Right lobe of liver (tissue), 6 donors: ENCODE data around the gene VPS54. TPM values are rescaled to one million over a fixed set of nuclear protein-coding genes. Genes with fewer than 3 reads are reported as not detected.
A peak's percentile ranks its signal among the peaks of the same experiment; 100 is the strongest.

Experiments
- ATAC-seq, 4 donors: fragments of 200-7000 bp; cut with Tn5 transposase; one replicate each; pipeline ENCODE4 v1.9.1; 2020; ENCODE audit warnings: mild to moderate bottlenecking in 4 of 4, moderate library complexity in 4 of 4
- DNase-seq, 3 donors: peaks; one replicate each; pipeline ENCODE4 v3.0.0-alpha.2; 2020
- H3K27ac ChIP-seq, 3 donors: fragments of 200-600 bp; one replicate each; pipeline ENCODE4 v1.8.0; 2022
- H3K27me3 ChIP-seq, 2 donors: fragments of 200-600 bp; one replicate each; pipeline ENCODE4 v1.8.0; 2022
- H3K36me3 ChIP-seq, 4 donors: fragments of 200-600 bp; sonication (generic) in 1 of 4; one replicate each; pipeline versions ENCODE4 v1.5.1 to v1.8.0; 2017 to 2022; ENCODE audit warnings: control low read depth in 1 of 4
- H3K4me1 ChIP-seq, 4 donors: fragments of 200-600 bp; sonication (generic) in 1 of 4; one replicate each; pipeline versions ENCODE4 v1.5.1 to v1.8.0; 2017 to 2022; ENCODE audit warnings: control low read depth in 1 of 4
- H3K4me3 ChIP-seq, 3 donors: fragments of 200-600 bp; one replicate each; pipeline ENCODE4 v1.8.0; 2022
- H3K9me3 ChIP-seq, 4 donors: fragments of 200-600 bp; sonication (generic) in 1 of 4; one replicate each; pipeline versions ENCODE4 v1.5.1 to v1.8.0; 2017 to 2022; ENCODE audit warnings: control low read depth in 1 of 4
- POLR2A ChIP-seq: fragments of 450-650 bp; IDR thresholded peaks from one replicate; pipeline ENCODE4 v1.6.1; 2017; ENCODE audit warnings: antibody characterized with exemption, mild to moderate bottlenecking
- WGBS: methylation state at CpG from one replicate; pipeline ENCODE4 v1.1.6; 2018; ENCODE audit warnings: low coverage, low lambda C conversion rate; ENCODE audit not compliant: insufficient coverage; ENCODE audit errors: missing lambda C conversion rate; 5-methylcytosine and 5-hydroxymethylcytosine counted together
- intact Hi-C, 2 donors: fragments of 100-400 bp; cut with DNase I; formaldehyde crosslinking; loops; one replicate each; pipeline versions ENCODE4 v1.11.2 to v1.14.1; 2022
- total RNA-seq, 6 experiments: library from RNA; depleted of rRNA in 2 of 6; stranded (reverse); fragments of >200 nt in 2 of 6; fragmentation: NEBNext Ultra II Directional in 3 of 6; extraction: Animal tissue kit (Norgen Biotek cat#: 25700) in 3 of 6; gene quantifications; one replicate each; pipeline versions ENCODE4 v1.1.0 to v1.2.4, GENCODE V29; 2016 to 2023
- TF ChIP-seq, protein P1 (sequence below), 4 donors: fragments of 200-600 bp in 3 of 4; fragments of 450-650 bp in 1 of 4; IDR thresholded peaks; one replicate each; pipeline versions ENCODE4 v1.5.1 to v1.8.0; 2016 to 2022; ENCODE audit warnings: antibody characterized with exemption in 4 of 4, mild to moderate bottlenecking in 2 of 4
- donor health status: DM: no; HTN: yes; CAD: no.
- donor health status: DM: no; HTN: no; CAD: no.
- donor health status: DM: no; HTN: no; CAD: no.
- donor health status: DM: no; HTN: yes; CAD: no.
- donor health status: DM: no; HTN: yes; CAD: no.

Gene VPS54
- total RNA-seq, 6 experiments from 2014 or later: 11.6 to 12.5 (median 12.2) TPM

GRCh38 chr2:64063454-64063853, 44.2 kb upstream of the VPS54 start:
- H3K9me3 ChIP-seq: no peaks in the 10 kb centered on the region
- no peaks in the 10 kb centered on the region for H3K4me1 ChIP-seq
- no peaks in the 10 kb centered on the region for H3K27me3 ChIP-seq
- ATAC-seq (peak in 1 of 4 donors; percentile 27), DNase-seq (no peak)
- H3K27ac ChIP-seq: peak overlapping the region in 1 of 3 donors; percentile 45
- no peak overlapping the region for H3K4me3 ChIP-seq
- H3K36me3 ChIP-seq: no peaks in the 10 kb centered on the region
- 81% methylated on average over 3 of the region's 3 CpGs for WGBS
- intact Hi-C loops: no loop called here
- TF ChIP-seq, protein P1, sequence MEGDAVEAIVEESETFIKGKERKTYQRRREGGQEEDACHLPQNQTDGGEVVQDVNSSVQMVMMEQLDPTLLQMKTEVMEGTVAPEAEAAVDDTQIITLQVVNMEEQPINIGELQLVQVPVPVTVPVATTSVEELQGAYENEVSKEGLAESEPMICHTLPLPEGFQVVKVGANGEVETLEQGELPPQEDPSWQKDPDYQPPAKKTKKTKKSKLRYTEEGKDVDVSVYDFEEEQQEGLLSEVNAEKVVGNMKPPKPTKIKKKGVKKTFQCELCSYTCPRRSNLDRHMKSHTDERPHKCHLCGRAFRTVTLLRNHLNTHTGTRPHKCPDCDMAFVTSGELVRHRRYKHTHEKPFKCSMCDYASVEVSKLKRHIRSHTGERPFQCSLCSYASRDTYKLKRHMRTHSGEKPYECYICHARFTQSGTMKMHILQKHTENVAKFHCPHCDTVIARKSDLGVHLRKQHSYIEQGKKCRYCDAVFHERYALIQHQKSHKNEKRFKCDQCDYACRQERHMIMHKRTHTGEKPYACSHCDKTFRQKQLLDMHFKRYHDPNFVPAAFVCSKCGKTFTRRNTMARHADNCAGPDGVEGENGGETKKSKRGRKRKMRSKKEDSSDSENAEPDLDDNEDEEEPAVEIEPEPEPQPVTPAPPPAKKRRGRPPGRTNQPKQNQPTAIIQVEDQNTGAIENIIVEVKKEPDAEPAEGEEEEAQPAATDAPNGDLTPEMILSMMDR (IDR thresholded peaks at IDR 0.05): no peak
- no peak for TF ChIP-seq POLR2A

DNA sequence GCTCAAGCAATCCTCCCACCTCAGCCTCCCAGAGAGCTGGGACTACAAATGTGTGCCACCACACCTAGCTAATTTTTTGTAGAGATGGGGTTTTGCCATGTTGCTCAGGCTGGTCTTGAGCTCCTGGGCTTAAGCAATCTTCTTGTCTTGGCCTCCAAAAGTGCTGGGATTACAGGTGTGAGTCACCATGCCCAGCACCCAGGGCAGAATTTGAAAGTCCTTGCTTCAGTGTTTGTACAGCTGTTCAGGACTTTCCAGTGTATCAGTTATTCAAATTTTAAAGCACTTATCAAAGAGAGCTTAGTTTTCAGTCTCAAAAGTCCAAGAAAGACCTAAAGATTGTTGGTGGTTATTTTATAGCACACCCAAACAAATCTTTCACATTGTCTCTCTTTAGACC, 43.6 kb upstream of the VPS54 start:
- TF ChIP-seq, protein P1 (IDR thresholded peaks at IDR 0.05): no peak
- Histone ChIP-seq H3K27me3 (no peaks in the 10 kb centered on the region), H3K27ac (no peak overlapping the region), H3K4me1 (no peaks in the 10 kb centered on the region), H3K9me3 (no peaks in the 10 kb centered on the region), H3K4me3 (no peak overlapping the region), H3K36me3 (no peaks in the 10 kb centered on the region)
- ATAC-seq (peak in 1 of 4 donors; percentile 47), DNase-seq (no peak)
- intact Hi-C loops: no loop called here

GRCh38 chr2:64059270-64059669, 40.0 kb upstream of the VPS54 start:
- H3K4me1 ChIP-seq: no peaks in the 10 kb centered on the region
- H3K27me3 ChIP-seq: no peaks in the 10 kb centered on the region
- intact Hi-C loops: loop anchor here in 1 of 2 donors (10.0 kb wide), 1 partner anchor 266 kb away; no protein-coding TSS in a partner anchor
- H3K4me3 ChIP-seq: no peak overlapping the region
- TF ChIP-seq POLR2A: no peak
- TF ChIP-seq, protein P1 (IDR thresholded peaks at IDR 0.05): no peak
- H3K36me3 ChIP-seq: no peaks in the 10 kb centered on the region
- no peak for DNase-seq
- no peak for ATAC-seq
- H3K27ac ChIP-seq: no peak overlapping the region
- H3K9me3 ChIP-seq: no peaks in the 10 kb centered on the region

- no peak for ATAC-seq
- Histone ChIP-seq H3K9me3 (no peaks in the 10 kb centered on the region), H3K4me1 (no peaks in the 10 kb centered on the region), H3K27me3 (no peaks in the 10 kb centered on the region), H3K36me3 (no peaks in the 10 kb centered on the region), H3K27ac (no peak overlapping the region), H3K4me3 (no peak overlapping the region)
- TF ChIP-seq, protein P1 (IDR thresholded peaks at IDR 0.05): no peak
- TF ChIP-seq POLR2A: no peak
- WGBS: 68% methylated on average over 2 of the region's 2 CpGs
- intact Hi-C loops: loop anchor here in 1 of 2 donors (10.0 kb wide), 1 partner anchor 269 kb away; no protein-coding TSS in a partner anchor
- DNase-seq: no peak
These were observed 36.8 kb upstream of the VPS54 start for GRCh38 chr2:64056021-64056420.
